ENCODE data around the gene SIL1.
"Not testable (repeated sequence)": the region's sequence is repeated elsewhere in the genome, so short reads cannot be mapped to it uniquely, and the experiment has no call there.

SIL1 gene

GRCh38 chr5:139021346-139021745, 176.8 kb downstream of the SIL1 start:
- DNase-seq (ENCODE audit: low spot score): no peak

- DNase-seq (ENCODE audit: low spot score): no peak
Observed at GRCh38 chr5:139019880-139020279, 178.3 kb downstream of the SIL1 start.

- DNase-seq (ENCODE audit: low spot score): no peak
Observed at GRCh38 chr5:139019211-139019610, 179.0 kb downstream of the SIL1 start.

- no peak for DNase-seq (ENCODE audit: low spot score)
Observed at GRCh38 chr5:139017624-139018023, 180.5 kb downstream of the SIL1 start.

- DNase-seq (ENCODE audit: low spot score): no peak
Observed at GRCh38 chr5:139016186-139016585, 182.0 kb downstream of the SIL1 start.

GRCh38 chr5:139014726-139015125, 183.4 kb downstream of the SIL1 start:
- DNase-seq (ENCODE audit: low spot score): peak; percentile 75

- DNase-seq (ENCODE audit: low spot score): no peak
Observed at GRCh38 chr5:139012176-139012575, 186.0 kb downstream of the SIL1 start.

GRCh38 chr5:139011156-139011555, 187.0 kb downstream of the SIL1 start:
- not testable (repeated sequence) for DNase-seq (ENCODE audit: low spot score)

- DNase-seq (ENCODE audit: low spot score): no peak
Observed at GRCh38 chr5:139004374-139005307, 193.5 kb downstream of the SIL1 start.

- DNase-seq (ENCODE audit: low spot score): no peak
Observed at GRCh38 chr5:138999674-139000073, 198.5 kb downstream of the SIL1 start.

GRCh38 chr5:138998521-138998920, 199.6 kb downstream of the SIL1 start:
- no peak for DNase-seq (ENCODE audit: low spot score)

GRCh38 chr5:138996120-138996519, 202.0 kb downstream of the SIL1 start:
- DNase-seq (ENCODE audit: low spot score): no peak

- no peak for DNase-seq (ENCODE audit: low spot score)
Observed at GRCh38 chr5:138990986-138991590, 207.1 kb downstream of the SIL1 start.

- DNase-seq (ENCODE audit: low spot score): no peak
Observed at GRCh38 chr5:138989720-138990119, 208.4 kb downstream of the SIL1 start.

- DNase-seq (ENCODE audit: low spot score): no peak
Observed at GRCh38 chr5:138986186-138986800, 211.9 kb downstream of the SIL1 start.

GRCh38 chr5:138985683-138986082, 212.5 kb downstream of the SIL1 start:
- no peak for DNase-seq (ENCODE audit: low spot score)

- no peak for DNase-seq (ENCODE audit: low spot score)
Observed at GRCh38 chr5:138985256-138985655, 212.9 kb downstream of the SIL1 start.

GRCh38 chr5:138983984-138984383, 214.2 kb downstream of the SIL1 start:
- DNase-seq (ENCODE audit: low spot score): no peak

- no peak for DNase-seq (ENCODE audit: low spot score)
Observed at GRCh38 chr5:138981586-138981985, 216.6 kb downstream of the SIL1 start.

- DNase-seq (ENCODE audit: low spot score): no peak
Observed at GRCh38 chr5:138981131-138981530, 217.0 kb downstream of the SIL1 start.

GRCh38 chr5:138980441-138980840, 217.7 kb downstream of the SIL1 start:
- no peak for DNase-seq (ENCODE audit: low spot score)

GRCh38 chr5:138979684-138980280, 218.4 kb downstream of the SIL1 start:
- no peak for DNase-seq (ENCODE audit: low spot score)

GRCh38 chr5:138978581-138978980, 219.6 kb downstream of the SIL1 start:
- no peak for DNase-seq (ENCODE audit: low spot score)

Data from kidney capillary endothelial cell (primary cell).